Measurements from ENCODE around the gene UBE2F.
"Not testable (repeated sequence)": the region's sequence is repeated elsewhere in the genome, so short reads cannot be mapped to it uniquely, and the experiment has no call there.

Gene UBE2F

GRCh38 chr2:237979331-237979730 lies 12.5 kb downstream of the UBE2F start:
- DNase-seq (ENCODE audit: low spot score): no peak

GRCh38 chr2:237980087-237980486 lies 13.3 kb downstream of the UBE2F start:
- DNase-seq (ENCODE audit: low spot score): no peak

- DNase-seq (ENCODE audit: low spot score): no peak
These were observed 13.9 kb downstream of the UBE2F start for GRCh38 chr2:237980751-237981150.

DNA sequence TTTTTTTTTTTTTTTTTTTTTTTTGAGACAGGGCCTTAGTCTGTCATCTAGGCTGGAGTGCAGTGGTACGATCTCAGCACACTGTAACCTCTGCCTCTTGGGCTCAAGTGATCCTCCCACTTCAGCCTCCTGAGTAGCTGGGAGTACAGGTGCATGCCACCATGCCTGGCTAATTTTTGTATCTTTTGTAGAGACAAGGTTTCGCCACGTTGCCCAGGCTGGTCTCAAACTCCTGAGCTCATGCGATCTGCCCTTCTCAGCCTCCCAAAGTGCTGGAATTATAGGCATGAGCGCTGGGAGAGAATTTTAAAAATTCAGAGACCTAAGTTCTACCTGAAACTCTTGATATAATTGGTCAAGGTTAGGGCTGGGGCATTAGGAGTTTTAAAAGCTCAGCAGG lies 14.8 kb downstream of the UBE2F start:
- DNase-seq (ENCODE audit: low spot score): not testable (repeated sequence)

- no peak for DNase-seq (ENCODE audit: low spot score)
These were observed 15.4 kb downstream of the UBE2F start for GRCh38 chr2:237982039-237982725.

DNA sequence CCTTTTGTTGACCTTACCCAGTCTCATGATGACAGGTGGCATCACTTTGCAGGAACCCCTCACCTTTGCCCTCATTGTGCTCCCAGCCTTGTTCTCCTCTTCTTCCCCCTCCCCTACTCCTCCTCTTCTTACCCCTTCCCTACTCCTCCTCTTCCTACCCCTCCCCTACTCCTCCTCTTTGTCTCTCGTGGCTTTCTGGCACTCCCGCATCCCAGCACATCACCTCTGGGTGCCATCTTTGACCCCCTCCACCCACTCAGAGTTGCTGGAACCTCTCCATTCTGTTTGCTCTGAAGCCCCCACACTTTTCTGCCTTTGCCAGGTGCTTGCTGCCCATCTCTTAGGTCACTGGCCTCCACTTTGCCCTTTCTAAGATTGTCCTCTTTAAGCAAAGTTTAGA lies 17.1 kb downstream of the UBE2F start:
- no peak for DNase-seq (ENCODE audit: low spot score)

DNA sequence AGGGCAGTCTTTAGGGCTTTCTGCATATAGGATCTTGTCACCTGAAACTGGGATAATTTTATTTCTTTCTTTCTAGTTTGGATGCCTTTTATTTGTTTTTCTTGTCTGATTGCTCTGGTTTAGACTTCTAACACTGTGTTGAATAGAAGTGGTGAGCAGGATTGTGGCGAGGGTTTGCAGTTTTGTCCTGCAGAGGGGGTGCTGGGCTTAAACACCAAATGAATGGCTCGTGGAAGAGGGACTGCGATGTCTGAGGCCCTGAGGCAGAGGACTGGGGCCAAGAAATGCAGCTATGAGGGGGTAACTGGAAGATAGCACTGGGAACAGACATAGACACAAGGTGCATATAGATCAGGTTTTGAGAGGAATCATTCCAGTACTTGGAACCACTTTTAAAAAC lies 20.5 kb downstream of the UBE2F start:
- no peak for DNase-seq (ENCODE audit: low spot score)

DNA sequence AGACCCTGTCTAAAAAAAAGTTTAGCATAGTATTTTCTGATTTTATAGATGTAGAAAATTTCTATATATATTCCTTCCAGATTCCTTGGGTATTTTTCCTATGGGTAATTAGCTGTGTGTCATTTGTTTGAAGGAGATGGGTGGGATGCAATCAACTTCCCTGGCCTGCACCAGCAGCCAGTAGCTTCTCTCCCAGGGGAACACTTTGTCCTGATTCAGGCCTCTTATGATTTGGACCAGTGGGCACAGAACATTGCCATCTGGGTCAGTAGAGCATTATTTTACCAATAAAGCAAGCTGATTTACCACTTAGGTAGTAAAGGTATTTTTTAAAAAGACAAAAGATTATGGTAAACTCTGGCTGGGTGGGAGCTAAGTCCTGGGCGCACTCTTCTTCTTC lies 26.9 kb downstream of the UBE2F start:
- DNase-seq (ENCODE audit: low spot score): no peak

DNA sequence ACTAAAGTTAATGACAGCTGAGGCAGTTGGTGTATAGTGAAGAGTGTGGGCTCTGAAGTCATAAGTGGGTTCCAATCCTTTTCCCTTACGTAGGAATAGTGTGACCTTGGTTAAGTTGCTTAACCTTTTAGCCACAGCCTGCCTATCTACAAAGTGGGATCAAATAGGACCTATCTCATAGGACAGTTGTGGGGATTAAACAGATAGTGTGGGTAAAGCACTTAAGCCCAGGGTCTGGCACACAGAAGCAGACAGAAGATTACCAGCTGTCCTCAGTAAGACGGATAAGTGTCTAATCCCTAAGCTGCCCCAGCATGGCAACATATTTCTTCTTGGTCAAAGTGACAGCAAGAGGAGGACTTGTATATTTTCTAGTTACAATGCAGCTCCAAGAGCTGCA lies 28.2 kb downstream of the UBE2F start:
- DNase-seq (ENCODE audit: low spot score): no peak

- no peak for DNase-seq (ENCODE audit: low spot score)
These were observed 29.3 kb downstream of the UBE2F start for GRCh38 chr2:237996021-237996593.

DNA sequence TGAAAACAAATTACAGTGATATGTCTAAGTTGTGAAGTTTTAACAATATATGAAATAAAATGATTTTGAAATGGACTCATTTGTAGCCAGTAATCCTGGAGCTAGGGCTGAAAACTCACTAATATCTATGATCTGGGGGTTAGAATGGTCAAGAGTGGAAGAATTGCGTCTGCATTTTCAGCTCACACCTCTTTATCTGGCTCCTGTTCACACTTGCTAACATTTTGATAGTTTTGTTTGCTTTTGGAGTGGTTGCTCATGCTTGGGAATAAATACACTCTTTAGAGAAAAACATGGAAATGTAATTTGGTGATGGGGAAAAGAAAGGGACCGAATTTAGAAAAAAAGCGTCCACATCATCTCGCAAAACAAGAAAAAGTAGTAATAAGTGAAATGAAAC lies 30.7 kb downstream of the UBE2F start:
- no peak for DNase-seq (ENCODE audit: low spot score)

DNA sequence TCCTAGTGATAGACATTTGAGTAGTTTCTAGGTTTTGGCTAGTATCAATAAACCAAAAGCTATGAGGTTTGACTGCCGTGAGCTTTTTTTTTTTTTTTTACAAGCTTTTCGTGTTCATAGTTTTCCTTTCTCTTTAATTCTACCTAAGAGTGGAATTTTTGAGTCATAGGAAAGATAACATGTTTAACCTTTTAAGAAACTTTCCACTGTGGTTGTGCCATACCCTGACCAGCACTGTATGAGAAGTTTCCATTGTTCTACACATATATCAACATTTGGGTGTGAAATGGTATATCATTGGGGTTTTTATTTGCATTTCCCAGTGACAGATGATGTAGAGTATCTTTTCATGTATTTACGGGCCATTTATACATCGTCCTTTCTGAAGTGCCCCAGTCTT lies 31.7 kb downstream of the UBE2F start:
- no peak for DNase-seq (ENCODE audit: low spot score)

GRCh38 chr2:238003234-238004031 lies 36.6 kb downstream of the UBE2F start:
- no peak for DNase-seq (ENCODE audit: low spot score)

- no peak for DNase-seq (ENCODE audit: low spot score)
These were observed 37.4 kb downstream of the UBE2F start for GRCh38 chr2:238004077-238004830.

- no peak for DNase-seq (ENCODE audit: low spot score)
These were observed 38.7 kb downstream of the UBE2F start for GRCh38 chr2:238005528-238005927.

DNA sequence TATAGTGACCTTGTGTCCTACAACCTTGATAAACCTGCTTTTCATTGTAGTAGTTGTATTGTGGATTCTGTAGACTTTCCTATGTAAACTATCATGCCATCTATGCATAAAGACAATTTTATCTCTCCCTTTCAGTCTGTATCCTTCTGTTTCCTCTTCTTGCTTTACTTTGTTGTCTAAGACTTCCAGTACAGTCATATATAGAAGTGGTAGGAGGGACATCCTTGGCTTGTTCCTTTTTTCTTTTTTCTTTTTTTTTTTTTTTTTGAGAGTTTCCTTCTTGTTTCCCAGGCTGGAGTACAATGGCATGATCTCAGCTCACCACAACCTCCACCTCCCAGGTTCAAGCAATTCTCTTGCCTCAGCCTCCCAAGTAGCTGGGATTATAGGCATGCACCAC lies 39.7 kb downstream of the UBE2F start:
- DNase-seq (ENCODE audit: low spot score): no peak

GRCh38 chr2:238007924-238008323 lies 41.1 kb downstream of the UBE2F start:
- no peak for DNase-seq (ENCODE audit: low spot score)

GRCh38 chr2:238009563-238009962 lies 42.7 kb downstream of the UBE2F start:
- DNase-seq (ENCODE audit: low spot score): no peak

GRCh38 chr2:238010572-238010971 lies 43.8 kb downstream of the UBE2F start:
- no peak for DNase-seq (ENCODE audit: low spot score)

DNA sequence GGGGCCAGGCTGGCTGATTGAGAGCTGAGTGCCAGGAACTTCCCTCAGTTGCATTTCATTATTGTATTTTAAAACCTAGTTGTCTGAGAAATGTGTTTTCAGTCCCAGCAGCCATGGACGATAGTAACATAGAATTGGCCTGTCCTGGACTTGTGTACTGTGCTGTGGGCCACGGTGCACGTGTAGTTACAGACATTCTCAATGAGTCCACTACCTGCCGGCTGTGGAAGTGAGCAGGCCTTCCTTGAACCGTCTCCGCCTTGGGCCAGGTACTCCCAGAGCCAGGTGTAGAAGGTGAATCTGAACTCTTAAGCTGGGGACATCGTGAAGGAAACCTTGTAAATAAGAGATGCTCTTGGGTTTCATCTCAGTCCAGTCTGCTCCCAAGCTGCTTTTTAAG lies 47.0 kb downstream of the UBE2F start:
- DNase-seq (ENCODE audit: low spot score): no peak

- DNase-seq (ENCODE audit: low spot score): no peak
These were observed 48.9 kb downstream of the UBE2F start for GRCh38 chr2:238015705-238016104.

GRCh38 chr2:238016526-238016925 lies 49.7 kb downstream of the UBE2F start:
- no peak for DNase-seq (ENCODE audit: low spot score)

DNA sequence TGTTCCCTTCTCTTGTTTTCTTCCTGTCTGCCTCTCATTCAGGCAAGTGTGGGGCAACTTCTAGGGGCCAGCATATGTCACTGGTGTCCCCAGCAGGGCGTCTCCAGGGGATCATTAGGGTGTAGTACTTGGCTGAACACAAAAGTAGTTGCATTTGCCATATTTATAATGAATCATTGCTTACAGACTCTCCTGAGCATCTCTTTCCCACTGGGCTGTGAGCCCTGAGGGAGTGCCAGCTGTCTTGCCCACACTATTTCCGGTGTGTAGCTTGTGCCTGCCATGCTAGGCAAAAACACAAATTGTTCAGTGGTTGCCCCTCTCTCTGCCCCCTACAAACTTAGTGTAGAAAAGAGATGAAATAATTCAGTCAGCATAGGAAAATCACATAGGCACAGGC lies 53.1 kb downstream of the UBE2F start:
- DNase-seq (ENCODE audit: low spot score): no peak

All from left forelimb (tissue), 1 donor.